H9 (cell line): Measurements from ENCODE around the gene UBN1. TPM values are rescaled to one million over a fixed set of nuclear protein-coding genes. Genes with fewer than 3 reads are reported as not detected.

Source experiments
- DNase-seq: peaks from one replicate; pipeline ENCODE4 v3.0.0-alpha.2; 2017
- H2AFZ ChIP-seq: one replicate; pipeline ENCODE4 v1.6.1; 2013; ENCODE audit warnings: mild to moderate bottlenecking, low read length, control low read depth, moderate library complexity
- H2AK5ac ChIP-seq: 2 replicates; pipeline ENCODE4 v1.6.1; 2013; ENCODE audit warnings: low read length, control low read depth, mixed read lengths; ENCODE audit not compliant: insufficient read length
- H2BK120ac ChIP-seq: one replicate; pipeline ENCODE4 v1.6.1; 2013; ENCODE audit warnings: low read depth, mild to moderate bottlenecking, low read length, control low read depth, inconsistent platforms; ENCODE audit not compliant: poor library complexity, severe bottlenecking
- H2BK12ac ChIP-seq: 2 replicates; pipeline ENCODE4 v1.6.1; 2013; ENCODE audit warnings: low read length, control low read depth, mixed read lengths, low read depth; ENCODE audit not compliant: insufficient read length
- H2BK15ac ChIP-seq: 2 replicates; pipeline ENCODE4 v1.6.1; 2013; ENCODE audit warnings: low read depth, low read length, control low read depth
- H2BK20ac ChIP-seq: one replicate; pipeline ENCODE4 v1.6.1; 2013; ENCODE audit warnings: low read depth, mild to moderate bottlenecking, low read length, control low read depth, inconsistent platforms; ENCODE audit not compliant: poor library complexity, severe bottlenecking
- H2BK5ac ChIP-seq: 2 replicates; pipeline ENCODE4 v1.6.1; 2013; ENCODE audit warnings: low read length, control low read depth, mixed read lengths; ENCODE audit not compliant: insufficient read length
- H3K14ac ChIP-seq: 2 replicates; pipeline ENCODE4 v1.6.1; 2013; ENCODE audit warnings: low read length, control low read depth; ENCODE audit not compliant: insufficient read depth
- H3K18ac ChIP-seq: 2 replicates; pipeline ENCODE4 v1.6.1; 2013; ENCODE audit warnings: low read depth, mild to moderate bottlenecking, mixed read lengths, low read length, control low read depth; ENCODE audit not compliant: insufficient read length
- H3K23ac ChIP-seq: 2 replicates; pipeline ENCODE4 v1.6.1; 2013; ENCODE audit warnings: low read length, control low read depth, mixed read lengths, low read depth; ENCODE audit not compliant: insufficient read length
- H3K23me2 ChIP-seq: 2 replicates; pipeline ENCODE4 v1.6.1; 2013; ENCODE audit warnings: low read depth, mild to moderate bottlenecking, mixed read lengths, low read length, control low read depth; ENCODE audit not compliant: insufficient read length, poor library complexity, severe bottlenecking
- H3K27ac ChIP-seq: 2 replicates; pipeline ENCODE4 v1.5.1; 2013; ENCODE audit warnings: low read length, control low read depth, mixed read lengths, low read depth; ENCODE audit not compliant: insufficient read length
- H3K27me3 ChIP-seq: 2 replicates; pipeline ENCODE4 v1.6.1; 2013; ENCODE audit warnings: low read length, control low read depth, inconsistent platforms; ENCODE audit not compliant: insufficient read depth
- H3K4ac ChIP-seq: 2 replicates; pipeline ENCODE4 v1.6.1; 2013; ENCODE audit warnings: low read depth, mild to moderate bottlenecking, control low read depth, inconsistent platforms, low read length, moderate library complexity
- H3K4me1 ChIP-seq: 2 replicates; pipeline ENCODE4 v1.6.1; 2013; ENCODE audit warnings: low read length, control low read depth, inconsistent platforms; ENCODE audit not compliant: insufficient read depth
- H3K4me2 ChIP-seq: 2 replicates; pipeline ENCODE4 v1.6.1; 2013; ENCODE audit warnings: low read length, control low read depth, mixed read lengths; ENCODE audit not compliant: insufficient read length, insufficient read depth
- H3K56ac ChIP-seq: 2 replicates; pipeline ENCODE4 v1.6.1; 2013; ENCODE audit warnings: low read depth, mild to moderate bottlenecking, mixed read lengths, low read length, control low read depth; ENCODE audit not compliant: insufficient read length
- H3K79me1 ChIP-seq: 2 replicates; pipeline ENCODE4 v1.6.1; 2013; ENCODE audit warnings: low read depth, mild to moderate bottlenecking, moderate library complexity, low read length, control low read depth, inconsistent platforms; ENCODE audit not compliant: insufficient read depth, poor library complexity, severe bottlenecking
- H3K79me2 ChIP-seq: 2 replicates; pipeline ENCODE4 v1.6.1; 2013; ENCODE audit warnings: low read length, control low read depth, inconsistent platforms; ENCODE audit not compliant: insufficient read depth
- H3K9ac ChIP-seq: 2 replicates; pipeline ENCODE4 v1.6.1; 2013; ENCODE audit warnings: low read length, control low read depth, mixed read lengths; ENCODE audit not compliant: insufficient read length; ENCODE audit errors: extremely low read depth
- H3K9me3 ChIP-seq: one replicate; pipeline ENCODE4 v1.6.1; 2013; ENCODE audit warnings: low read depth, low read length, inconsistent platforms; ENCODE audit not compliant: control insufficient read depth
- H3T11ph ChIP-seq: one replicate; pipeline ENCODE4 v1.6.1; 2013; ENCODE audit warnings: mild to moderate bottlenecking, low read length, control low read depth, inconsistent platforms
- H4K20me1 ChIP-seq: one replicate; pipeline ENCODE4 v1.6.1; 2013; ENCODE audit not compliant: control insufficient read depth, insufficient read length, insufficient read depth
- H4K5ac ChIP-seq: 2 replicates; pipeline ENCODE4 v1.6.1; 2013; ENCODE audit warnings: low read depth, mild to moderate bottlenecking, mixed read lengths, low read length, control low read depth; ENCODE audit not compliant: insufficient read length
- H4K8ac ChIP-seq: replicated peaks from 2 replicates; pipeline ENCODE4 v1.6.1; 2013; ENCODE audit warnings: low read length, control low read depth, mixed read lengths, low read depth; ENCODE audit not compliant: insufficient read length
- H4K91ac ChIP-seq: 2 replicates; pipeline ENCODE4 v1.6.1; 2013; ENCODE audit warnings: low read depth, mild to moderate bottlenecking, moderate library complexity, mixed read lengths, low read length, control low read depth; ENCODE audit not compliant: insufficient read length
- H3K27ac Mint-ChIP-seq, 3 experiments: 2 replicates in 2 of 3; 3 replicates in 1 of 3; pipeline ENCODE4 v1.8.0; 2020 to 2021; ENCODE audit warnings: mixed read lengths in 3 of 3, mild to moderate bottlenecking in 1 of 3, moderate library complexity in 1 of 3
- H3K27me3 Mint-ChIP-seq: 2 replicates; pipeline ENCODE4 v1.8.0; 2021; ENCODE audit warnings: low read depth, mild to moderate bottlenecking, moderate library complexity, mixed read lengths
- H3K36me3 Mint-ChIP-seq, 3 experiments: 2 replicates in 2 of 3; 3 replicates in 1 of 3; pipeline ENCODE4 v1.8.0; 2020 to 2021; ENCODE audit warnings: low read depth in 3 of 3, mixed read lengths in 3 of 3; ENCODE audit not compliant: insufficient read depth in 1 of 3
- H3K4me1 Mint-ChIP-seq, 2 experiments: 2 replicates each; pipeline ENCODE4 v1.8.0; 2020; ENCODE audit warnings: mixed read lengths in 2 of 2
- H3K4me3 Mint-ChIP-seq, 2 experiments: 2 replicates in 1 of 2; 3 replicates in 1 of 2; pipeline ENCODE4 v1.8.0; 2020 to 2021; ENCODE audit warnings: mild to moderate bottlenecking in 2 of 2, mixed read lengths in 2 of 2, moderate library complexity in 1 of 2
- H3K9me3 Mint-ChIP-seq, 2 experiments: 2 replicates in 1 of 2; 3 replicates in 1 of 2; pipeline ENCODE4 v1.8.0; 2020; ENCODE audit warnings: mild to moderate bottlenecking in 2 of 2, mixed read lengths in 2 of 2, moderate library complexity in 1 of 2
- WGBS: extraction: QIAGEN DNeasy Blood & Tissue Kit; methylation state at CpG from one replicate; pipeline ENCODE4 v1.1.7; 2013; ENCODE audit warnings: missing lambda C conversion rate, low lambda C conversion rate, mixed read lengths; ENCODE audit not compliant: insufficient read length; ENCODE audit errors: extremely low coverage; 5-methylcytosine and 5-hydroxymethylcytosine counted together
- total RNA-seq: library from RNA; stranded (reverse); gene quantifications from 2 replicates; pipeline ENCODE4 v1.2.1, GENCODE V29; 2021
- TF ChIP-seq, protein P1 (sequence below): fragments of 200-600 bp; sonication (generic); conservative IDR thresholded peaks from 3 replicates; pipeline ENCODE4 v1.8.0; 2021; ENCODE audit warnings: antibody characterized with exemption, mild to moderate bottlenecking

The UBN1 gene
- total RNA-seq, 1 experiment from 2014 or later: 55.2 TPM

DNA sequence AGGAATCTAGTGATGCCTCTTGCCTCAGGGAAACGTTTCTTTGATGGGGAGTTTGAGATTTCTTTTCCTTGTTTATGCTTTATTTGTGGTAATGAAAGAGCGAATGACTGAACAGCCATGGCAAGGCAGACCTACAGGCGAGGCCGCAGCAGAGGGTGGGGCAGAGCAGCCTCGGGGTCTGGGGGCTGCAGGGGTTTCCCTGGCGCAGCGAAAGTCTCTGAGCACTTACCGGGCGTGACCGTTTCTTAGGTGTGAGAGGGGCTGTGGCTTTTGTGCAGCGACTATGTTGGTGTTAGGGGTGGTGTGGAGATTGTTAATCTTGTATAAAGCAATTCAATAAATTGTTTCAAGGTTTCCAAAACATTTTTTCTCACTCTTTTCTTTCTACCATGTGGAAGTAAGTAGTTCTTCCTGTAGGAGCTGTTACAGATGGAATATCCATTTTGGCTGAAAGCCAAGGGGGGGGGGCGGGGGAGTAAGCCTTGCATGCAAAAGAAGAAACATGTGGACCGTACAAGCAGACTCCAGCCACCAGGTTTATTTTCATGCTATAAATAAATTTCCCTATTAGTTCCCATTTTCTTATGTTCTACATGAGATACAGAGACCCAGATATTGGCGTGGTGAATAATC, 34.8 kb downstream of the UBN1 start:
- H3K27me3 Mint-ChIP-seq: no peaks in the 10 kb centered on the region
- Histone ChIP-seq H4K20me1 (no peaks in the 10 kb centered on the region), H2AK5ac (no peak overlapping the region), H4K8ac (no peak overlapping the region), H2BK15ac (no peak overlapping the region), H3K4me1 (no peaks in the 10 kb centered on the region), H2BK120ac (no peak overlapping the region), H3K9ac (no peak overlapping the region), H3K23me2 (no peaks in the 10 kb centered on the region), H3K4ac (no peak overlapping the region), H4K5ac (no peak overlapping the region), H3K27me3 (no peaks in the 10 kb centered on the region), H3K23ac (no peak overlapping the region), H2BK20ac (no peak overlapping the region), H3K4me2 (no peak overlapping the region), H3K56ac (no peak overlapping the region), H3K18ac (no peak overlapping the region), H3T11ph (no peak overlapping the region), H2BK5ac (no peak overlapping the region), H4K91ac (no peak overlapping the region), H3K79me2 (no peaks in the 10 kb centered on the region), H2AFZ (no peak overlapping the region), H3K9me3 (no peaks in the 10 kb centered on the region), H3K14ac (no peak overlapping the region), H3K27ac (no peak overlapping the region), H2BK12ac (no peak overlapping the region), H3K79me1 (no peaks in the 10 kb centered on the region)
- WGBS: no CpG with 5 or more reads among the region's 14 CpGs
- peak overlapping the region in 1 of 3 experiments; percentile 32; a peak in 1 of 7 replicates for H3K27ac Mint-ChIP-seq
- H3K36me3 Mint-ChIP-seq: peaks cover 47 to 97% (median 88%) of the 10 kb centered on the region in 3 experiments
- H3K9me3 Mint-ChIP-seq: no peaks in the 10 kb centered on the region
- DNase-seq: no peak
- no peaks in the 10 kb centered on the region for H3K4me1 Mint-ChIP-seq
- H3K4me3 Mint-ChIP-seq: no peak overlapping the region
- TF ChIP-seq, protein P1, sequence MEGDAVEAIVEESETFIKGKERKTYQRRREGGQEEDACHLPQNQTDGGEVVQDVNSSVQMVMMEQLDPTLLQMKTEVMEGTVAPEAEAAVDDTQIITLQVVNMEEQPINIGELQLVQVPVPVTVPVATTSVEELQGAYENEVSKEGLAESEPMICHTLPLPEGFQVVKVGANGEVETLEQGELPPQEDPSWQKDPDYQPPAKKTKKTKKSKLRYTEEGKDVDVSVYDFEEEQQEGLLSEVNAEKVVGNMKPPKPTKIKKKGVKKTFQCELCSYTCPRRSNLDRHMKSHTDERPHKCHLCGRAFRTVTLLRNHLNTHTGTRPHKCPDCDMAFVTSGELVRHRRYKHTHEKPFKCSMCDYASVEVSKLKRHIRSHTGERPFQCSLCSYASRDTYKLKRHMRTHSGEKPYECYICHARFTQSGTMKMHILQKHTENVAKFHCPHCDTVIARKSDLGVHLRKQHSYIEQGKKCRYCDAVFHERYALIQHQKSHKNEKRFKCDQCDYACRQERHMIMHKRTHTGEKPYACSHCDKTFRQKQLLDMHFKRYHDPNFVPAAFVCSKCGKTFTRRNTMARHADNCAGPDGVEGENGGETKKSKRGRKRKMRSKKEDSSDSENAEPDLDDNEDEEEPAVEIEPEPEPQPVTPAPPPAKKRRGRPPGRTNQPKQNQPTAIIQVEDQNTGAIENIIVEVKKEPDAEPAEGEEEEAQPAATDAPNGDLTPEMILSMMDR: no peak
